ENCODE data around the gene DHRS12. TPM values are rescaled to one million over a fixed set of nuclear protein-coding genes. Genes with fewer than 3 reads are reported as not detected.

The DHRS12 gene
- polyA plus RNA-seq, 10 donors = 10.4 to 18.5 (median 15.3) TPM

GRCh38 chr13:51811046-51811445 is 7.1 kb upstream of the DHRS12 start:
- no peak for DNase-seq

DNA sequence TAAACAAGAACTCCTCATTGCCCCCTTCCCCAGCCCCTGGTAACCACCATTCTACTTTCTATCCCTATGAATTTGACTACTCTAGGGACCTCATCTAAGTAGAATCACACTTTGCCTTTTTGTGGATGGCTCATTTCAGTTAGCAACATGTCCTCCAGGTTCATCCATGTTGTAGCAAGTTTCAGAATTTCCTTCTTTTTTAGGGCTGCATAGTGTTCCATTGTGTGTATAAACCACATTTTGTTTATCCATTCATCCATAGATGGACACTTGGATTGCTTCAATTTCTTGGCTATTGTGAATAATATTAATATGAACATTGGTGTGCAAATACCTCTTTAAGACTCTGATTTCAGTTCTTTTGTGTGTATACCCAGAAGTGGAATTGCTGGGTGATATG is 4.8 kb upstream of the DHRS12 start:
- DNase-seq = no peak

GRCh38 chr13:51807041-51807440 is 3.1 kb upstream of the DHRS12 start:
- DNase-seq = no peak

- peak in 1 of 3 donors; percentile 43 for DNase-seq
These were observed 2.6 kb upstream of the DHRS12 start for GRCh38 chr13:51806566-51806965.

- DNase-seq = no peak
These were observed 2.0 kb upstream of the DHRS12 start for GRCh38 chr13:51805925-51806324.

DNA sequence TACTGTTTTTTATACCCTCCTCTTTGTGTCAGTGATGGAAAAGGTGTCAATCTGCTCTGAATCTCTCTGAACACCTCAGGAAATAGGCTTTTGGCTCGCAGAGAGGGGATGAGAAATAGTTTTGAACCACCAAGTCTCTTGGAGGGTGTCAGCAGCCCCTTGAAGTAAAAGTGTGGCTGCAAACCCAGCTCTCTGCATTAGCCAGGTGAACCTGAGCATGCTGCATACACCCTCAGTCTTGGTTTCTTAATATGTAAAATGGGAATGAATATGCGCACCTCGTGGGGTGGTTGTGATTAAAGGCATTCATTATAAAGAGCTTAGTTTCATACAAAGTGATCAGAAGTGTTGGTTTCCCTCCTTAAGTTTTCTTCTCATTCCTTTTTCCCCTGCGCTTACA is 1.4 kb upstream of the DHRS12 start:
- no peak for DNase-seq

GRCh38 chr13:51804295-51805172 is 571 bp upstream of the DHRS12 start:
- no peak for DNase-seq

GRCh38 chr13:51802631-51803418 is 1.1 kb downstream of the DHRS12 start:
- no peak for DNase-seq

DNA sequence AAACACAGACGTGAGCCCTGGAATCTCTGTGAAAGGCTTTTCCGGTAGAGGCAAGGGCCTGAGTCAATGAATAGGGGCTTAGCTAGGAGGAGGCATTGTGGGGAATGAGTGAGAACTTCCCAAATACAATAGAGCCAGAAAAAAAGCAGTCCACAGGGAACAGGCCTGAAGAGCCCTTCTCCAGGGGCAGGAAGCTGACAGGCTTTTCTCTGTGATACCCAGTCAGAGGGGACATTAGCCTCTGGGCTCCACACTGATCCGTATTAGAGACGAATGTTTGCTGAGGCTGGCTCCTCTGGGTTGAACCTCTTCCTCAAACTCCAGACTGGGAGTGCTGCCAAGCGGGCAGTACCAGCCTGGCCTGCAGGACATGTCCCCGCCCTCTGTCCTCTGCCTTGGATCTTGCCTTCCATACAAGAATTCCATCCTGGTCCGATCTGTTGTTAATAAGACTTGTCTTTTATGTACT is 2.3 kb downstream of the DHRS12 start:
- DNase-seq = peak in 1 of 3 donors; percentile 53

- DNase-seq = no peak
These were observed 3.5 kb downstream of the DHRS12 start for GRCh38 chr13:51800486-51800885.

DNA sequence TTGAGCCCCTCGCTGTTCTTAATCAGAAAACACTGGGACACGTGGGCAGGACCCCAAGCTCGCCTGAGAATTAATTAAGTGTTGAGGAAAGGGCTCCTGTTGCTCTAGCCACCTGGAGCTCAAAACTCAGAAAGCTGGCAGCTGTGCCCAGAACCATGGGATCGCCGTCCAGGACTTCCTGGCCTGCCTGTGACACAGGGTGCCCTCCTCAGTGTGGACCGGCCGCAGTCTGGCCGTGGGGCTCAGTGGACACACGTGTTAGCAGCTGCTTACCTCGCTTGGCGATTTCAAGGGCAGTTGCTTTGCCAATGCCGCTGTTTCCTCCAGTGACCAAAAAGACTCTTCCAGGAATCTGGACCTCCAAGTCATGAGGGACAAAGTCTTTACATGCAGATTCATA is 4.7 kb downstream of the DHRS12 start:
- DNase-seq = no peak

- DNase-seq = peak in 2 of 3 donors; percentile 64 to 73
These were observed 6.1 kb downstream of the DHRS12 start for GRCh38 chr13:51797664-51798488.

DNA sequence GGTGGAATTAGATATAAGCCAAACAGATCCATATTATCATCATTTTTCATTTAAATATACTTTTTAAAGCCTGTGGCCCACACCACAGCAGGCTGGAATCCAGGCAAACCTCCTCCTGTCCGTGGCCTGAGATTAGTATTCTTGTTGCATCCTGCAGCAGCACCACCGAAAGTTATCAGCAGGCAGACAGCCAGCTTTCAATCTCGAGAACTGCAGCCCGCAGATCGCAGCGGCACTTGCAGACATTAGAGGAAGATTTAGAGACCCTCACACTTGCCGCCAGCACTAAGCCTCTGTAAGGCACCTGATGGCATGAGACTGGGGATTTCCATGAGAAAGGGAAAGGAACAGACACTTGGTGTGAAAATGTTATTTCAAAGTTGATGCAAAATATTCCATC is 7.4 kb downstream of the DHRS12 start:
- no peak for DNase-seq

- no peak for DNase-seq
These were observed 8.5 kb downstream of the DHRS12 start for GRCh38 chr13:51795419-51795818.

- no peak for DNase-seq
These were observed 9.0 kb downstream of the DHRS12 start for GRCh38 chr13:51794964-51795363.

- no peak for DNase-seq
These were observed 10.2 kb downstream of the DHRS12 start for GRCh38 chr13:51793570-51794271.

- DNase-seq = peak in 2 of 3 donors; percentile 58 to 80
These were observed 17.3 kb downstream of the DHRS12 start for GRCh38 chr13:51786425-51787265.

DNA sequence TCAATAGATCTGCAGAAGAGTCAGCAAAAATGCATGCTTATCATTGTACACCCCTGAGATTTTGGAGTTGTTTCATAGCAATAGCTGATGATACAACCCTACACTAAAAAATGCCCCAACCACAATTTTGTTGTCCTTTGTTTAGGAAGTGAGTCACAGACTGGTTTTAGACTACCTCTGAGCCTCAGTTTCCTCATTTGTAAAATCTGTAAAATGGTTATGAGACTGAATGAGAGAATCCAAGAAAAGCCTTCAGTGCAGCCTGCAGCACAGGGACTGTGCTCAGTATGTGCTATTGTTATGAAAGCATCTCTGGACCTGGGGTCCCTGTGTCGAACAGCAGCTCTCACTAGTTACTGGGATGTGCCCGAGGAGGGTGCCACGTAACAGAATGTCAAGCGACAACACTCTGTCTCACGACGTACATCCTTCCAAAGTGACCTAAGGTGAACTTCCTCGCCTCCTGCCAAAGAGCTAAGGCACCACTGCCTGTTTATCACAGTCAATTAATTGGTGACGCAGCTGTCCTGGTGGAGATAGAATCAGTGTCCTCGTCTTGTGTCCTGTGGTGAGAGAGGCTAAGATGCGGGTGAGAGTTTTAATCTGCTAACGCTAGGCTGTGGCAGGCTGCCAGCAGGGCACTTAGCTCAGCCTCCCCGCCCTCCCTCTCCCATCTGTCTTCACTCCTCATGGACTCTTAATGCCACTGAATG is 18.1 kb downstream of the DHRS12 start:
- DNase-seq = peak in 2 of 3 donors; percentile 47 to 71

DNA sequence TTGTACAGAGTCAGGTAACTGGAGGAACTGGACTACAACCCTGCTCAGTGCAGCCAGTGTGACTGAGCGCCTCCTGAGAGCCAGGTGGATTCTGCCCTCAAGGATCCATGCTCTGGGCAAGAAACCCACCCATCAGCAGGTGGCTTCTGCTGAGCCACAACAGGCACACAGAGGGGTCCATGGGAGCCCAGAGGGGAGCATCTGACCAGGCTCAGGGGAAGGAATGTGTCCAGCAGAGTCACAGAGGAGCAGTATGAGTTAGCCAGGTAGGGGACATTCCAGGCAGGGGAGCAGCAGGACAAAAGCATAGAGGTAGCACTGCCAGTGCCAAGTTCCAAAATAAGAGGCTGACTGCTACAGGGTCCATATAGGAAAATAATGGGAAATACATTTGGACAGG is 19.9 kb downstream of the DHRS12 start:
- DNase-seq = no peak
